Dendritic cell treated with granulocyte-macrophage colony-stimulating factor and Interleukin-4, amounts not matched to agents 40 ng/mL and 50 ng/mL, for 4 days (primary cell): ENCODE data around the gene SPNS1.
A peak's percentile ranks its signal among the peaks of the same experiment; 100 is the strongest.
"Not testable (repeated sequence)": the region's sequence is repeated elsewhere in the genome, so short reads cannot be mapped to it uniquely, and the experiment has no call there.

Experiments
- H3K27ac Mint-ChIP-seq: one replicate; pipeline ENCODE4 v1.8.0; 2022; ENCODE audit warnings: mild to moderate bottlenecking, mixed read lengths
- H3K27me3 Mint-ChIP-seq: one replicate; pipeline ENCODE4 v1.8.0; 2022; ENCODE audit warnings: mild to moderate bottlenecking, mixed read lengths
- H3K36me3 Mint-ChIP-seq: one replicate; pipeline ENCODE4 v1.8.0; 2022; ENCODE audit warnings: low read depth, mixed read lengths
- H3K4me1 Mint-ChIP-seq: one replicate; pipeline ENCODE4 v1.8.0; 2022; ENCODE audit warnings: low read depth, mixed read lengths
- H3K4me3 Mint-ChIP-seq: one replicate; pipeline ENCODE4 v1.8.0; 2022; ENCODE audit warnings: mild to moderate bottlenecking, moderate library complexity, mixed read lengths
- H3K9me3 Mint-ChIP-seq: one replicate; pipeline ENCODE4 v1.8.0; 2022; ENCODE audit warnings: mixed read lengths
- intact Hi-C: fragments of 100-400 bp; cut with micrococcal nuclease; formaldehyde crosslinking; loops from one replicate; pipeline ENCODE4 v1.15.0; 2022

Gene SPNS1

DNA sequence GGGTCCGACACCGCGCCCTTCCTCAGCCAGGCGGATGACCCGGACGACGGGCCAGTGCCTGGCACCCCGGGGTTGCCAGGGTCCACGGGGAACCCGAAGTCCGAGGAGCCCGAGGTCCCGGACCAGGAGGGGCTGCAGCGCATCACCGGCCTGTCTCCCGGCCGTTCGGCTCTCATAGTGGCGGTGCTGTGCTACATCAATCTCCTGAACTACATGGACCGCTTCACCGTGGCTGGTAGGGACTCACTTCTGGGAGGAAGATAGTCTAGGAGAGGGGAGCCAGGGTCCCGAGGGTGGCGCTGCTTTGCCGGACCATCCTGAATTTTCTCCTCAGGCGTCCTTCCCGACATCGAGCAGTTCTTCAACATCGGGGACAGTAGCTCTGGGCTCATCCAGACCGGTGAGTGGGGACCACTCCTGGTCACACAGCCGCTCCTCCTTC lies 601 bp downstream of the SPNS1 start:
- Mint-ChIP-seq H3K4me1 (peaks cover 40% of the 10 kb centered on the region), H3K27me3 (no peaks in the 10 kb centered on the region), H3K27ac (peak overlapping the region; percentile 94), H3K9me3 (no peaks in the 10 kb centered on the region), H3K4me3 (peak overlapping the region; percentile 88), H3K36me3 (peaks cover 52% of the 10 kb centered on the region)
- intact Hi-C loops: no loop called here

DNA sequence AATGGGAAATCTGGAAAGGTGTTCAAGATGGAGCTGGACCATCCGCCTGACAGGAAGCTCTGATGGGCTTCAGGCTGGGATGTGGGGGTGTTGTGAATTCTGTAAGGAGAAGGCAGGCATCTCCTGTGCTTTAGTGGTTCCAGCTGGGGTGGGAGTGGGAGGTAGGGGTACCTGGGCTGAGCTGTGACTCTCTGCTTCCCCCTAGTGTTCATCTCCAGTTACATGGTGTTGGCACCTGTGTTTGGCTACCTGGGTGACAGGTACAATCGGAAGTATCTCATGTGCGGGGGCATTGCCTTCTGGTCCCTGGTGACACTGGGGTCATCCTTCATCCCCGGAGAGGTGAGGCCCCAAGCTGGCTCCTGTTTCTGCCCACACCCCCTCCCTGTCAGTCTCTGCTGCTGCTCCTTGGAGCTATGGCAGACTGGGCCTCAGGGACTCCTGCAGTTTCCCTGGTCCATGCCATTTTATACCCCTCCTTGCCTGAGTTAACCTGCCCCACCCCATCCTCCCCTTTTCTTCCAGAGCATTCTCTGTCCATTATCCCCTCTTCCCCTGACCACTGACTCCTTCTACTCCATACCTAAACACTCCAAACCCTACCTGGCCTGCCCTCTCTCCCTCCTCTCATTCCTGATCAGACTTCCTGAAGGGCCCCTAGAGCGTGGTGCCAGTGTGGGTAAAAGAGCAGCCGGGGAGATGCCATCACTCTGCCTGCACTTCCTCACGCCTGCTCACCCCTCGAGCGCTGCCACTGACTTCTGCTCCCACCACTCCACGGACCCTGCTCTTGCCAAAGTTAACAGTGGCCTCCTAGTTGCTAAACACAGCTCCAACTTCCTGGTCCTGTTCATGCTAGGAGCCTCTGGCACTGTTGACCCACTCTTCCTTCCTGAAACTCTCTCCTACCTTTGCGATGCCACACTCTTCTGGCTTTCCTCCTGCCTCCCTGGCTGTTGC lies 3.4 kb downstream of the SPNS1 start:
- no peak overlapping the region for H3K4me3 Mint-ChIP-seq
- no peak overlapping the region for H3K27ac Mint-ChIP-seq
- peaks cover 8% of the 10 kb centered on the region for H3K9me3 Mint-ChIP-seq
- H3K27me3 Mint-ChIP-seq: no peaks in the 10 kb centered on the region
- intact Hi-C loops: no loop called here
- H3K36me3 Mint-ChIP-seq: peaks cover 80% of the 10 kb centered on the region
- peaks cover 40% of the 10 kb centered on the region for H3K4me1 Mint-ChIP-seq

DNA sequence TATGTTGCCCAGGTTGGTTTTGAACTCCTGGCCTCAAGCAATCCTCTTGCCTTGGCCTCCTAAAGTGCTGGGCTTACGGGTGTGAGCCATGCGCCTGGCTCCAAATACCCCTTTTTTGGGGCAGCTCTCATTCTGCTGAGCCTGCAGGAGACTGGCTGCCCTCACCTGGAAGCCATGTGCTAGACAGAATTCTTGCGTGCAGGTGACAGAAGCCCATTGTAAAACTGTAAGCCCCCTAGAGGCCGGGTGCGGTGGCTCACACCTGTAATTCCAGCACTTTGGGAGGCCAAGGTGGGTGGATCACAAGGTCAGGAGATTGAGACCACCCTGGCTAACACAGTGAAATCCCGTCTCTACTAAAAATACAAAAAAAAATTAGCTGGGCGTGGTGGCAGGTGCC lies 5.8 kb downstream of the SPNS1 start:
- peaks cover 50% of the 10 kb centered on the region for H3K4me1 Mint-ChIP-seq
- H3K27me3 Mint-ChIP-seq, H3K27ac Mint-ChIP-seq, H3K9me3 Mint-ChIP-seq, intact Hi-C loops, H3K4me3 Mint-ChIP-seq: not testable (repeated sequence)
- peaks cover 87% of the 10 kb centered on the region for H3K36me3 Mint-ChIP-seq

DNA sequence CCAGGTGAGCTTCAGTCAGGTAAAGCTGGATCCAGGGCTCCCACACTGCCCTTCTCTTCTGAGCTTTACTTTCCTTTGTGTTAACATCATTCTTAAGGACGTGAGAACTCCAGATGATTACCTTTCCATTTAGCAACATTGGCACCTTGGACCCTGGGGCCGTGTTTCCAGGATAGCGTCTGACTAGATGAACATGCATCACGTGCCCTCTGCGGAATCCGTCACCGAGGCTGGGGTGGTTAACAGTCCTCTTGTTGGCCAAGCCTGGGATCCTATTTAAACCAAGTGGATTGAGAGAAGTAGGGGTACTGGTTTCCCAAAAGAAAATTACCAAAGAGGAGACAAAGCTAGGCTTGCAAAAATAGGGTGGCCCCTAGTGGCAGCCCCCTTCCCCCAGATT lies 6.4 kb downstream of the SPNS1 start:
- Mint-ChIP-seq H3K36me3 (peaks cover 93% of the 10 kb centered on the region), H3K9me3 (peaks cover 8% of the 10 kb centered on the region), H3K27me3 (peaks cover 3% of the 10 kb centered on the region), H3K27ac (no peak overlapping the region), H3K4me1 (peaks cover 48% of the 10 kb centered on the region), H3K4me3 (no peak overlapping the region)
- intact Hi-C loops: no loop called here

DNA sequence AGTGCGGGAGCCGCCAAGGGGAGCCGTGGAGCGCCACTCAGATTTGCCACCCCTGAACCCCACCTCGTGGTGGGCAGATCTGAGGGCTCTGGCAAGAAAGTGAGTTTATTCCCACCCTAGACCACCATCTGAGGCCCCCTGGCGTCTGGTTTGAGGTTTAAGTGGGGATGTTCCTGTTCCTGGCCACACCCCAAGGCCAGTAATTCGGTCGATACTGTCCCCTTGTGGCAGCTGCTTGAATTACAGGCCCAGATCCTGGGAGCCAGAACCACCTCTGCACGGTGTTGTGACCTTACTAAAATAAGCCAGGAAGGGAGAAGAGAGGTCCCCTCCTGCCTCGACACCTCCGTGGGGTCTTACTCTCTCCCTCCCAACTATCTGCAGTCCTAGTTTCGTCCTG lies 6.9 kb downstream of the SPNS1 start:
- Mint-ChIP-seq H3K4me1 (peaks cover 42% of the 10 kb centered on the region), H3K27ac (no peak overlapping the region), H3K36me3 (peaks cover 96% of the 10 kb centered on the region), H3K9me3 (peaks cover 8% of the 10 kb centered on the region), H3K4me3 (no peak overlapping the region), H3K27me3 (peaks cover 3% of the 10 kb centered on the region)
- intact Hi-C loops: no loop called here

DNA sequence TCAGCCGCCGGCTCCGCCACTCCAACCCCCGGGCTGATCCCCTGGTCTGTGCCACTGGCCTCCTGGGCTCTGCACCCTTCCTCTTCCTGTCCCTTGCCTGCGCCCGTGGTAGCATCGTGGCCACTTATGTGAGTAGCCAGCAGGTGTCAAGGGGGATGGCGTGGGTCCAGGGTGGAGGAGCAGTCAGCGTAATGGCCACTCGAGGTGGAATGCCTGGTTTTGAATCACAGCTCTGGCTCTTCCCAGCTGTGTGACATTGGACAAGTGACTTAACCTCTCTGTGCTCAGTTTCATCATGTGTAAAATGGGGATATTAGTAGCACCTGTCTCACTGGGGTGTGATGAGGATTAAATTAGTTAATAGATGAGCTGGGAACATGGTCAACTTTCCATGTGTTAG lies 7.8 kb downstream of the SPNS1 start:
- H3K36me3 Mint-ChIP-seq: peaks cover 96% of the 10 kb centered on the region
- no peak overlapping the region for H3K4me3 Mint-ChIP-seq
- intact Hi-C loops: no loop called here
- peaks cover 37% of the 10 kb centered on the region for H3K4me1 Mint-ChIP-seq
- no peak overlapping the region for H3K27ac Mint-ChIP-seq
- H3K27me3 Mint-ChIP-seq: peaks cover 3% of the 10 kb centered on the region
- peaks cover 16% of the 10 kb centered on the region for H3K9me3 Mint-ChIP-seq

DNA sequence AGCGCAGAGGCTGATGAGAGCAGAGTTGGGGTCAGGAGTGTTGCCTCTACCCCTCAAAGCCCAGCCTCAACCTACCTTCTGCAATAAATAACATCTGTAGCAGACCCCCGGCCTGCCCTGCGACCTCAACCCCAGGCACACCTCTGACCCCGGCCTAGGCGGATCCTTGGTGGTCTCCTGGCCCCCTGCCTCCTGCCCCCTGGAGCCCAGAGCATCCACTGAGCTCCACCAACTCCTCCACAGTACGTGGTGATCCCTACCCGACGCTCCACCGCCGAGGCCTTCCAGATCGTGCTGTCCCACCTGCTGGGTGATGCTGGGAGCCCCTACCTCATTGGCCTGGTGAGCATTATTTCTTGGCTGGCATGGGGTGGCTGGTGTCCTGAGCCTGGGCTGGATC lies 8.4 kb downstream of the SPNS1 start:
- peaks cover 96% of the 10 kb centered on the region for H3K36me3 Mint-ChIP-seq
- H3K27ac Mint-ChIP-seq: no peak overlapping the region
- H3K27me3 Mint-ChIP-seq: peaks cover 3% of the 10 kb centered on the region
- H3K9me3 Mint-ChIP-seq: peaks cover 18% of the 10 kb centered on the region
- intact Hi-C loops: no loop called here
- peaks cover 31% of the 10 kb centered on the region for H3K4me1 Mint-ChIP-seq
- H3K4me3 Mint-ChIP-seq: no peak overlapping the region

DNA sequence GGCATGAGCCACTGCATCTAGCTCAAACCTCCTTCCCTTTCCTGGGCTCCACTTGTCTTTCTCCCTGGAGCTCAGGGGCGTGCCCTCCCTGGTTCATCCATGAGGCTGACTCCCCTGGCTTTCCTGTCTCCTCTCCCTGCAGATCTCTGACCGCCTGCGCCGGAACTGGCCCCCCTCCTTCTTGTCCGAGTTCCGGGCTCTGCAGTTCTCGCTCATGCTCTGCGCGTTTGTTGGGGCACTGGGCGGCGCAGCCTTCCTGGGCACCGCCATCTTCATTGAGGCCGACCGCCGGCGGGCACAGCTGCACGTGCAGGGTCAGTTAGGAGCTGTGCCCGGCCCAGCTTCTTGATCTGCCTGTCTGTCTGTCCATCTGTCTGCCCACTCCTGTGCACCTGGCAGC lies 9.1 kb downstream of the SPNS1 start:
- intact Hi-C loops: no loop called here
- Mint-ChIP-seq H3K9me3 (peaks cover 18% of the 10 kb centered on the region), H3K4me1 (peaks cover 24% of the 10 kb centered on the region), H3K27me3 (peaks cover 3% of the 10 kb centered on the region), H3K27ac (peak overlapping the region; percentile 17), H3K36me3 (peaks cover 96% of the 10 kb centered on the region), H3K4me3 (no peak overlapping the region)

DNA sequence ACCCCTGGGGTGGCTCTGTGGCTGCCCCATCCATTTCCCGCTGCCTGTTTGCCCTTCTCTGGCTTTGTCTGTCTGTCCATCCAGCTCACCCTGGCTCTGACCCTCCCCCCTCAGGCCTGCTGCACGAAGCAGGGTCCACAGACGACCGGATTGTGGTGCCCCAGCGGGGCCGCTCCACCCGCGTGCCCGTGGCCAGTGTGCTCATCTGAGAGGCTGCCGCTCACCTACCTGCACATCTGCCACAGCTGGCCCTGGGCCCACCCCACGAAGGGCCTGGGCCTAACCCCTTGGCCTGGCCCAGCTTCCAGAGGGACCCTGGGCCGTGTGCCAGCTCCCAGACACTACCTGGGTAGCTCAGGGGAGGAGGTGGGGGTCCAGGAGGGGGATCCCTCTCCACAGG lies 9.5 kb downstream of the SPNS1 start:
- Mint-ChIP-seq H3K27ac (peak overlapping the region; percentile 17), H3K27me3 (peaks cover 3% of the 10 kb centered on the region), H3K9me3 (peaks cover 18% of the 10 kb centered on the region), H3K4me1 (peaks cover 24% of the 10 kb centered on the region), H3K36me3 (peaks cover 96% of the 10 kb centered on the region), H3K4me3 (peak overlapping the region; percentile 10)
- intact Hi-C loops: no loop called here

DNA sequence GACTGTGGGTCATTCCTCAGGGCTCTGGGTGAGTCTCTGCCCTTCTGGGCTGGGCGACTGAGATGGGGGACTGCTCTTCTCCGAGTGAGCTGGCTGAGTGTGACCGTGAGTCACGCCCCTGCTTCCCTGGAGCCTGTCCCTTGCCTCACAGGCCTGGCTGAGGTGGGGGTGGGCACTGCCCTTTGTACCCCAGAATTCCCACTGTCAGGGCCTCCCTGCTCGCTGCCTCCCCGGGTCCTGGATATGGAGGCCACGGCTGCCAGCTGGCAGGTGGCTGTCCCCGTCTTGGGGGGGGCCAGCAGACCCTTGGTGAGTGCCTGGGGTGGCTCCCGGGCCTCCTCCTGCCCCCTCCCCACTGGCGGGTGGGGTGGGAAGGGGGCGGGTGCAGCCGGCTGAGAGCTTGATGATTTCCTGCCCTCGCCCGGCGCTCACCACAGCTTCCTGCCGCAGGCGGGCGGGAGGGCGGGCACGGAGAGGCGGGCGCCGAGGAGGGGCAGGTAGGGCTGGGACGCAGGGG lies 10.1 kb downstream of the SPNS1 start, which contains the start of gene LAT:
Gene LAT, plus strand, starts transcription at position 434 of the 517 bp plus-strand sequence. CDS start 366 bp downstream, outside the sequence.
- Mint-ChIP-seq H3K36me3 (peaks cover 96% of the 10 kb centered on the region), H3K9me3 (peaks cover 18% of the 10 kb centered on the region), H3K27me3 (peaks cover 3% of the 10 kb centered on the region), H3K4me3 (peak within 1 kb of the TSS; percentile 10), H3K27ac (peak within 1 kb of the TSS; percentile 33), H3K4me1 (peaks cover 24% of the 10 kb centered on the region)
- intact Hi-C loops: no loop called here

DNA sequence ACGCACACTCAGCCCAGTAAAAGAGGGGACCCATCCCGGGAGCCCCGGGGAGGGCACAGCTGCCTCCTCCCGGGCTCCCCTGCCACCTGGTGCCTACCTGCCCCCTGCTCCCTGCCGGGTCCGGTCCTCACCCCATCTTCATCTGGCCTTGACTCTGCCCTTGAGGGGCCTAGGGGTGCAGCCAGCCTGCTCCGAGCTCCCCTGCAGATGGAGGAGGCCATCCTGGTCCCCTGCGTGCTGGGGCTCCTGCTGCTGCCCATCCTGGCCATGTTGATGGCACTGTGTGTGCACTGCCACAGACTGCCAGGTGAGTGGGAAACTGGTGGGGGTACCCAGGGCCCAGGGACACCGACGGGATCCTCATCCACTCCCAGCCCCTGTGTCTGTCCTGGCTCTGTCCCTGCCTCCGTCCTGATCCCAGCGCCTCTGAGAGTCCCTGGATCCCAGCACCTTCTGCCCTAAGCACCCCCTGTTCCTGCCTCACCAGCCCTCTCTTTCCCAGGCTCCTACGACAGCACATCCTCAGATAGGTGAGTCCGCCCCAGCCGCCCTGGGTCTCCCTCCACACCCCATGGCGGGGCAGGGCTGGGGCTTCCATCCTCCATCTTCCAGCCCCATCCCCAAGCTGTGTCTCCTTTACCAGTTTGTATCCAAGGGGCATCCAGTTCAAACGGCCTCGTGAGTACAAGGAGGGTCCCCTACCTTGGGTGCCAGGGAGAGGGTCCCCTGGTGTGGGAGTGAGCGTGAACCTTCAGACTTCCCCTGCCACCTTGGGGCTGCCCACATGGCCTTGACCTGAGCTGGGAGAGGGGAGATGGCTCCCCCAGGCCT lies 10.8 kb downstream of the SPNS1 start:
- no peak overlapping the region for H3K4me3 Mint-ChIP-seq
- peaks cover 24% of the 10 kb centered on the region for H3K4me1 Mint-ChIP-seq
- intact Hi-C loops: no loop called here
- H3K9me3 Mint-ChIP-seq: peaks cover 18% of the 10 kb centered on the region
- H3K27ac Mint-ChIP-seq: peak overlapping the region; percentile 33
- H3K36me3 Mint-ChIP-seq: peaks cover 96% of the 10 kb centered on the region
- H3K27me3 Mint-ChIP-seq: peaks cover 3% of the 10 kb centered on the region

DNA sequence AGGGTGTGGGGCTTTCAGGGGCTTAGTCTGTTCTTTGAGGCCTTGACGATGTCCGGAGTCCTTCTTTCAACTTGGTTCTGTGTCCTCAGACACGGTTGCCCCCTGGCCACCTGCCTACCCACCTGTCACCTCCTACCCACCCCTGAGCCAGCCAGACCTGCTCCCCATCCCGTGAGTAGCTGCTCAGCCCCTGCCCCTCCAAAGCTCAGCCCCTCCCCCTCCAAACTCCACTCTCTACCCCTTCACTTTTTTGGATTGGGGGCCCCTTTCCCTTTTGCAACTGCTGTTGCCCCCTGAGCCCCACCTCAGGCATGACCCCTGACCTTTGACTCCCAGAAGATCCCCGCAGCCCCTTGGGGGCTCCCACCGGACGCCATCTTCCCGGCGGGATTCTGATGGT lies 11.5 kb downstream of the SPNS1 start:
- H3K9me3 Mint-ChIP-seq: peaks cover 18% of the 10 kb centered on the region
- H3K4me1 Mint-ChIP-seq: peaks cover 24% of the 10 kb centered on the region
- peaks cover 91% of the 10 kb centered on the region for H3K36me3 Mint-ChIP-seq
- intact Hi-C loops: no loop called here
- H3K4me3 Mint-ChIP-seq: no peak overlapping the region
- H3K27me3 Mint-ChIP-seq: peaks cover 3% of the 10 kb centered on the region
- H3K27ac Mint-ChIP-seq: peak overlapping the region; percentile 33

DNA sequence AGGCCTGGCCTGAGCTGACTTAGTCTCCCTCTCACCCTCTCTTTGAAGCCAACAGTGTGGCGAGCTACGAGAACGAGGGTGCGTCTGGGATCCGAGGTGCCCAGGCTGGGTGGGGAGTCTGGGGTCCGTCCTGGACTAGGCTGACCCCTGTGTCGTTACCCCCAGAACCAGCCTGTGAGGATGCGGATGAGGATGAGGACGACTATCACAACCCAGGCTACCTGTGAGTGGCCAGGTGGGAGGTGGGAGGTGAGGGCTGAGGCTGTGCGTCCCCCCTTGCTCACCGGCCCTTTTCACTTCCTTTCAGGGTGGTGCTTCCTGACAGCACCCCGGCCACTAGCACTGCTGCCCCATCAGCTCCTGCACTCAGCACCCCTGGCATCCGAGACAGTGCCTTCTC lies 11.9 kb downstream of the SPNS1 start:
- Mint-ChIP-seq H3K27me3 (peaks cover 3% of the 10 kb centered on the region), H3K4me3 (no peak overlapping the region), H3K4me1 (peaks cover 24% of the 10 kb centered on the region), H3K27ac (no peak overlapping the region), H3K9me3 (peaks cover 16% of the 10 kb centered on the region), H3K36me3 (peaks cover 86% of the 10 kb centered on the region)
- intact Hi-C loops: no loop called here
